NB4 (cell line): ENCODE data around the gene HOXC4.

Experiments used
- MAX ChIP-seq: IDR thresholded peaks from 2 replicates; pipeline ENCODE4 v1.6.1; 2011; ENCODE audit warnings: low read depth, low read length
- POLR2A ChIP-seq: IDR thresholded peaks from 2 replicates; pipeline ENCODE4 v1.6.1; 2011; ENCODE audit warnings: mild to moderate bottlenecking; ENCODE audit not compliant: insufficient read length; ENCODE audit errors: extremely low read depth
- TF ChIP-seq, protein P1 (sequence below): IDR thresholded peaks from one replicate; pipeline ENCODE4 v1.5.1; 2012; ENCODE audit warnings: low read depth, low read length

- TF ChIP-seq, protein P1, sequence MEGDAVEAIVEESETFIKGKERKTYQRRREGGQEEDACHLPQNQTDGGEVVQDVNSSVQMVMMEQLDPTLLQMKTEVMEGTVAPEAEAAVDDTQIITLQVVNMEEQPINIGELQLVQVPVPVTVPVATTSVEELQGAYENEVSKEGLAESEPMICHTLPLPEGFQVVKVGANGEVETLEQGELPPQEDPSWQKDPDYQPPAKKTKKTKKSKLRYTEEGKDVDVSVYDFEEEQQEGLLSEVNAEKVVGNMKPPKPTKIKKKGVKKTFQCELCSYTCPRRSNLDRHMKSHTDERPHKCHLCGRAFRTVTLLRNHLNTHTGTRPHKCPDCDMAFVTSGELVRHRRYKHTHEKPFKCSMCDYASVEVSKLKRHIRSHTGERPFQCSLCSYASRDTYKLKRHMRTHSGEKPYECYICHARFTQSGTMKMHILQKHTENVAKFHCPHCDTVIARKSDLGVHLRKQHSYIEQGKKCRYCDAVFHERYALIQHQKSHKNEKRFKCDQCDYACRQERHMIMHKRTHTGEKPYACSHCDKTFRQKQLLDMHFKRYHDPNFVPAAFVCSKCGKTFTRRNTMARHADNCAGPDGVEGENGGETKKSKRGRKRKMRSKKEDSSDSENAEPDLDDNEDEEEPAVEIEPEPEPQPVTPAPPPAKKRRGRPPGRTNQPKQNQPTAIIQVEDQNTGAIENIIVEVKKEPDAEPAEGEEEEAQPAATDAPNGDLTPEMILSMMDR, result no peak
- TF ChIP-seq POLR2A (no peak), MAX (no peak)
These were observed 37.1 kb upstream of the HOXC4 start for GRCh38 chr12:54016478-54016964.
